GM12891 (cell line): ENCODE results near the gene ANAPC2.

Source experiments
- POLR2A ChIP-seq: IDR thresholded peaks from 2 replicates; pipeline ENCODE4 v1.6.1; 2011; ENCODE audit warnings: low read depth, low read length, control low read depth
- POLR2AphosphoS5 ChIP-seq: IDR thresholded peaks from 2 replicates; pipeline ENCODE4 v1.6.1; 2011; ENCODE audit warnings: low read depth, low read length, control low read depth
- SPI1 ChIP-seq: IDR thresholded peaks from 2 replicates; pipeline ENCODE4 v1.6.1; 2011; ENCODE audit warnings: low read depth, low read length, control low read depth

DNA sequence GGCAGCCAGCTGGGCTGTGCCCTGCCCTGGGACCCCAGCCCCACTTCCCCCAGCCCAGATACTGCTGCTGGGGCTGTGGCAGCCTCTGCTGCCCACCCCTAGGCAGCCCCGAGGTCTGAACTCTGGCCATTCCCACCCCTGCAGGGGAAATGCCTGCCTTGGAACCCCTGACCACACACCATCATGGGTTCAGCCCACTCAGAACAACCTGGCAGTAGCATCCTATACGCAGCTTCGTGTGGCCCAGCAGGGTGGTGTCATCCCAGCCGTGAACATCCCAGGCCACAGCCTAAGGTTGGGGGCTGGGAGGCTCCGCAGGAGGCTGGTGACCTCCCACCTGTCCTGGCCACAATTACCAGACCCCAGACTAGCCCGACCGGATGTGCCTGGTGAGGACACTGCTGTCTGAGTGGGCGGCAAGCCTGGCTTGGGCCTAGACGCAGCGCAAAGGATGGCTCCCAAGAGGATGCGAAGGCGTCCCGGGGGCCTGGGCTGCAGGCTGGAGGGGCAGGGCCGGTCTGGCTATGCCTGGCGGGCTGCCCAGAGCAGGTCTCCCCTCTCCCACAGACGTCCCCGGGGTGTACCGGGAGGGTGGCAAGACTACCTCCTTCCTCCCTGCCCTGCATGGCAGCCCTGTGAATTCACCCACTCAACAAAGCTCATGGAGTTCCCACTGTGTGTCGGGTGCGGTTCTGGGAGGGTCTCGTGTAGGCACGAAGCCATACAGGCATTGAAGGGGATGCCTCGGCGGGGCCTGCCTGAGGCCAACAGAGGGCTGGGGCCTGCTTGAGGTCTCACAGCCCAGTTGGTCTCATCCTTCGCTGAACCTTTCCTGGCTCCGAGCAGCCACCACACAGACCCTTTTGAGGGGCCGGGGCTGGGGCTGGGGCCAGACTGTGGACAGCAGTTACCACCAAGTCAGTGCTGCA is 40.9 kb upstream of the ANAPC2 start:
- no peak for TF ChIP-seq POLR2AphosphoS5
- TF ChIP-seq POLR2A = no peak
- no peak for TF ChIP-seq SPI1
